Bronchial epithelial cell (primary cell): Measurements from ENCODE around the gene SLX9. TPM values are rescaled to one million over a fixed set of nuclear protein-coding genes. Genes with fewer than 3 reads are reported as not detected.

Experiments used
- DNase-seq: peaks from one replicate; pipeline ENCODE4 v3.0.0-alpha.2; 2010; ENCODE audit warnings: low read depth
- FAIRE-seq: peaks from 2 replicates; lab custom pipeline; 2011; peaks lifted over from hg19 to GRCh38; lab: Jason Lieb, UNC
- H3K27me3 ChIP-seq: 2 replicates; pipeline ENCODE4 v1.5.1; 2011; ENCODE audit warnings: low read length; ENCODE audit not compliant: control insufficient read depth, insufficient read depth
- H3K36me3 ChIP-seq: 2 replicates; pipeline ENCODE4 v1.5.1; 2011; ENCODE audit warnings: low read length; ENCODE audit not compliant: control insufficient read depth, insufficient read depth
- H3K4me3 ChIP-seq: 2 replicates; pipeline ENCODE4 v1.5.1; 2011; ENCODE audit warnings: mild to moderate bottlenecking, low read depth, low read length, control low read depth
- CTCF ChIP-seq: IDR thresholded peaks from 2 replicates; pipeline ENCODE4 v1.5.1; 2011; ENCODE audit warnings: mild to moderate bottlenecking, moderate library complexity, low read length, control low read depth, inconsistent platforms; ENCODE audit not compliant: insufficient read depth, severe bottlenecking
- total RNA-seq: library from RNA; depleted of rRNA; stranded (reverse); fragments of >200 nt; gene quantifications from 2 replicates; pipeline ENCODE4 v1.2.1, GENCODE V29; 2014

SLX9 gene
- total RNA-seq, 1 donor from 2014 or later = 34.0 TPM

- FAIRE-seq (no peak), DNase-seq (no peak)
- no peak overlapping the region for H3K4me3 ChIP-seq
- no peak for TF ChIP-seq CTCF
- H3K27me3 ChIP-seq = no peaks in the 10 kb centered on the region
- peaks cover 22% of the 10 kb centered on the region for H3K36me3 ChIP-seq
These were observed 12.5 kb downstream of the SLX9 start for GRCh38 chr21:44952116-44952928.

- DNase-seq (no peak), FAIRE-seq (no peak)
- TF ChIP-seq CTCF = no peak
- H3K4me3 ChIP-seq = no peak overlapping the region
- no peaks in the 10 kb centered on the region for H3K27me3 ChIP-seq
- peaks cover 26% of the 10 kb centered on the region for H3K36me3 ChIP-seq
These were observed 13.2 kb downstream of the SLX9 start for GRCh38 chr21:44952929-44953627.

GRCh38 chr21:44953628-44954021 lies 13.8 kb downstream of the SLX9 start:
- DNase-seq (no peak), FAIRE-seq (no peak)
- peaks cover 29% of the 10 kb centered on the region for H3K36me3 ChIP-seq
- TF ChIP-seq CTCF = no peak
- no peak overlapping the region for H3K4me3 ChIP-seq
- H3K27me3 ChIP-seq = no peaks in the 10 kb centered on the region

GRCh38 chr21:44954281-44954771 lies 14.5 kb downstream of the SLX9 start:
- Histone ChIP-seq H3K36me3 (peaks cover 29% of the 10 kb centered on the region), H3K27me3 (no peaks in the 10 kb centered on the region), H3K4me3 (no peak overlapping the region)
- TF ChIP-seq CTCF = no peak
- DNase-seq (no peak), FAIRE-seq (no peak)

GRCh38 chr21:44955141-44955797 lies 15.4 kb downstream of the SLX9 start:
- no peak for FAIRE-seq
- Histone ChIP-seq H3K36me3 (peaks cover 31% of the 10 kb centered on the region), H3K27me3 (no peaks in the 10 kb centered on the region), H3K4me3 (no peak overlapping the region)
- TF ChIP-seq CTCF = no peak
- no peak for DNase-seq
